HG03135 (cell line): ENCODE results near the gene WDR44.
"Not testable (repeated sequence)": the region's sequence is repeated elsewhere in the genome, so short reads cannot be mapped to it uniquely, and the experiment has no call there.

Source experiments
- ATAC-seq: cut with Tn5 transposase; IDR thresholded peaks from one replicate; pipeline ENCODE4 v1.9.1; 2021; ENCODE audit warnings: mild to moderate bottlenecking, moderate library complexity; ENCODE audit not compliant: unreplicated experiment

Gene WDR44, protein sequence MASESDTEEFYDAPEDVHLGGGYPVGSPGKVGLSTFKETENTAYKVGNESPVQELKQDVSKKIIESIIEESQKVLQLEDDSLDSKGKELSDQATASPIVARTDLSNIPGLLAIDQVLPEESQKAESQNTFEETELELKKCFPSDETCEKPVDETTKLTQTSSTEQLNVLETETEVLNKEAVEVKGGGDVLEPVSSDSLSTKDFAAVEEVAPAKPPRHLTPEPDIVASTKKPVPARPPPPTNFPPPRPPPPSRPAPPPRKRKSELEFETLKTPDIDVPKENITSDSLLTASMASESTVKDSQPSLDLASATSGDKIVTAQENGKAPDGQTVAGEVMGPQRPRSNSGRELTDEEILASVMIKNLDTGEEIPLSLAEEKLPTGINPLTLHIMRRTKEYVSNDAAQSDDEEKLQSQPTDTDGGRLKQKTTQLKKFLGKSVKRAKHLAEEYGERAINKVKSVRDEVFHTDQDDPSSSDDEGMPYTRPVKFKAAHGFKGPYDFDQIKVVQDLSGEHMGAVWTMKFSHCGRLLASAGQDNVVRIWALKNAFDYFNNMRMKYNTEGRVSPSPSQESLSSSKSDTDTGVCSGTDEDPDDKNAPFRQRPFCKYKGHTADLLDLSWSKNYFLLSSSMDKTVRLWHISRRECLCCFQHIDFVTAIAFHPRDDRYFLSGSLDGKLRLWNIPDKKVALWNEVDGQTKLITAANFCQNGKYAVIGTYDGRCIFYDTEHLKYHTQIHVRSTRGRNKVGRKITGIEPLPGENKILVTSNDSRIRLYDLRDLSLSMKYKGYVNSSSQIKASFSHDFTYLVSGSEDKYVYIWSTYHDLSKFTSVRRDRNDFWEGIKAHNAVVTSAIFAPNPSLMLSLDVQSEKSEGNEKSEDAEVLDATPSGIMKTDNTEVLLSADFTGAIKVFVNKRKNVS

GRCh38 chrX:118345464-118346257, at the start of gene WDR44:
TSS of gene WDR44 (plus strand) at chrX:118346106. CDS start at chrX:118346504, 398 bp downstream.
- peak; percentile 90 for ATAC-seq

- ATAC-seq, result not testable (repeated sequence)
Observed at GRCh38 chrX:118305827-118306226, 40.1 kb upstream of the WDR44 start.

DNA sequence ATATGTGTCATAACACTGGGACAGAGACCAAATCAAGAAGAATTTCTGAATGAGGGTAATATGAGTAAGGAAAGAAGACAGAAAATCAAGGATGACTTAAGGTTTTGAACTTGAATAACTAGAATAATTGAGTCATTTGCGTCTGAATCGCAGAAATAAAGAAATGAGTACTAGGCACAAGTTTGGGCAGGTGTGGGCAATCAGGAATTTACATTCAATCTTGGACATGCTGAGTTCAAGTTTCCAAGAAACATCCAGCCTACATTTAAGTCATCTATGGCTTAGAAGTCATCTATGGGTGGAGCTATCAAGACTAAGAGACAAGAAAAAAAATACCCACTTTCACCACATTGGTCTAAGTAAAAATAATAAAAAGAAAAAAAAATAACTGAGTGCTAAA, 30.4 kb upstream of the WDR44 start:
- no peak for ATAC-seq

GRCh38 chrX:118324588-118324987, 21.3 kb upstream of the WDR44 start:
- no peak for ATAC-seq

DNA sequence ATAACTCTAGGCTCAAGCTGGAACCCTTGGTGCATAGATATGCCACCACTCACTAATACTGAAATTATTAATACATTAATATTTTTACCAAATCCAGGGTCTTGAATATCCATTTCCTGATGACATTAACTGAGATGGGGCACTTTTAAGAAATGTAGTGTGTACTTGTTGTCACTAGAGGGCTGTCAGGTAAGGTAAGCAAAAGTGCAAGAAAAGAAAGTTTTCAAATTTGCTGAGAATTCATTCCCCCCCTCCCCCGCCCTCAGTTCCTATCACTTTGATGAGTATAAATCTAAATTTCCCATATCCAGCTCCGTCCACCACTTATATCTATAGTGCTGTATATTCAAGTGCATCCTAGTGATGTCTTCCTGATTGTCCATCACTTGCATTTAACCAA, 20.5 kb upstream of the WDR44 start:
- ATAC-seq, result no peak

- ATAC-seq, result no peak
Observed at GRCh38 chrX:118329175-118329574, 16.7 kb upstream of the WDR44 start.

GRCh38 chrX:118337687-118338086, 8.2 kb upstream of the WDR44 start:
- no peak for ATAC-seq

DNA sequence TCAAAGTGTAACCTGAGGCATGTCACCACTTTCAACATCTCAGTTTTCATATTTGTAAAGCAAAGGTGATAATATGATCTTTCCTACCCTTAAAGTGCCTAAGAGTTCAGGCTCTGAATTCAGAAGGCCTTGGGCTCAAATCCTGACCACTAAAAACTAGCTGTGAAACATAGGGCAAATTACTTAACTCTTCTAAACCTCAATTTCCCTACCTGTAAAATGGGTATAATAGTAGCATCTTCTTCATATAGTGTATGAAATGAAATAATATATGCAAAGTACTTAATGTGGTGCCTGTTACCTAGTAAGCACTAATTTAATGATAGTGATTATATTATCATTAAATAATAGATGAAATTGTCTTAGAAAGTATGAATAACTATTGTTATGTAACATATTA, 7.0 kb upstream of the WDR44 start:
- ATAC-seq, result no peak

DNA sequence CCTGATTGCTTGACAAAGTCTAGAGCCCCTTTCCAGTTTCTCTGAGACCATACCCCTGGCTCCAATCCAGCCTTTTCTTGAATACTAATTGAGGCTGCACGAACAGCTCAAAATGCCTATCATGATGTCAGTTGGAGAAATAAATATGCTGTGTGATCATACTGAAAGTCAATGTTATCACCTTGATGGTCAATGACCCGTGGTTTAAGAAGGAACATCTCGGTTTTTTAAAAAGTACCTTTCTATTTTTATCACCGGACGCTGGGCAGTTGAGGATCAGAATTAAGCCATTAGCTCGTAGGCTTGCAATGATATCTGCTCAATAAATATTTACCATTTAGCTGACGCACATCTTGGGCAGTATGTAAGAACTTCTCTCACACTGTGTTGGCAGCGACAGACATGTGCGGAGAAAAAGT, 852 bp upstream of the WDR44 start:
- no peak for ATAC-seq

- ATAC-seq, result peak; percentile 31
Observed at GRCh38 chrX:118346258-118347094, 570 bp downstream of the WDR44 start.

GRCh38 chrX:118347131-118347530, 1.2 kb downstream of the WDR44 start:
- no peak for ATAC-seq

- ATAC-seq, result no peak
Observed at GRCh38 chrX:118347736-118348135, 1.8 kb downstream of the WDR44 start.

DNA sequence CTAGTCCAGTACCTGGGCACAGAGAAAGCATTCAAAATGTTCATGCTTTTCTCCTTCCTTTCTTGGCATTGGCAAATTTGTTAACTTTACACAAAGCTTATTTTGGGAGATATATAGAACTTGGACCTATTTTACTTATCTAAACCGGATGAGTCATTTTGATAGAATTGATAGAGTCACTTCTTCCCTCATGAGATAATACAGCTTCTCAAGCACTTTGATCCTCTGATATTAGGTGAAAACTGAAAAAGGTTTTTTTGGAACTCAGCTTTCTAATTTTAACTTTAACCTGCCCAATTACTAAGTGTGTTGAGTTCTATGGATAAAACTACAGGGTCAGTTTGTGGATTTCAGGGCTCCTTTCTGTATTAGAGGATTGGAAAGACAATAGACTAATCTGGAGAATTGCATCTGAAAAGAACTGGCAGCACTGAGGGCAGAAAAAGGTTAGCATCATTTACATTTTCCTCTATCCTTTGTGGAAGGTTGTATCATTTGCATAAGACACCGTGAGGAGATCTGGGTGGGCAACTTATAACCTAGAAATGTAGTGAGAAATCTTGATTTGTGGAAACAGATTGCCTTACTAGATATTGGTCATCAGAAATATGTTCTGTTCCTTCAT, 2.4 kb downstream of the WDR44 start:
- no peak for ATAC-seq

- ATAC-seq, result no peak
Observed at GRCh38 chrX:118349188-118349587, 3.3 kb downstream of the WDR44 start.

DNA sequence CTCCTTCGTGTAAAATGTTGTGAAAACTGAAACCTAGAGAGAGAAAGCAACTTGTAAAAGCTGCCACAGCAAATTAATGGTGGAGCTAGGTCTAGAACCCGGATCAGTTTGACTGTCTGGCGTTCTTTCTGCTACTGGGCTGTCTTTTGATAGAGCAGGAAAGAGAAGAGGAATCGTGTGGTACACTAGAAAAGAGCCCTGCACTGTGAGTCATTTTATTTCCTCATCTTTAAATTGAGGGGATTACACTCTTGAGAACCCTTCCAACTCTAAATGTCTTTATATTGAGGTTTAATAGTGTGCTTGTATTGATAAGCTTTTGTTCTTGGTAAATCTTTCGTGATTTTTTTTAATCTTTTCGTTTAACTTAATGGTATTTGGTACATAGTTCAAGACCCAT, 4.3 kb downstream of the WDR44 start:
- no peak for ATAC-seq

DNA sequence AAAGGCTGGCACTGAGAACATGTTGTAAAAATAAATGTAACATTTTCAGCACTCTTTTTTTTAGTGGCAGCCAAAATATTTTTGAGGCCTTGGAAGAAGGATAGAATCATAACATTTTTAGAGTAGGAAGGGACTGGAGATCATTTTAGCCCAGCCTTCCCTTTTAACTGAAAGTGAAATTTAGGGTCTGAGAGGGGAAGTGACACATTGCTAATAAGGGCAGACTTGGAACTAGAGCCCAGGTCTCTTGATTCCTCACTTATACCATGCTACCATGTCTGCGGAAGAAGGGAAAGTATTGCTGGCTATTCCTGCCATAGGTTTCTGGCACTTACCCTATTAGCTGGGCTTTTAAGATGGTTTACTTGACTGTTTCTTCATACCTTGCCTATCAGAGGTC, 4.8 kb downstream of the WDR44 start:
- ATAC-seq, result no peak

- no peak for ATAC-seq
Observed at GRCh38 chrX:118352566-118352965, 6.7 kb downstream of the WDR44 start.

DNA sequence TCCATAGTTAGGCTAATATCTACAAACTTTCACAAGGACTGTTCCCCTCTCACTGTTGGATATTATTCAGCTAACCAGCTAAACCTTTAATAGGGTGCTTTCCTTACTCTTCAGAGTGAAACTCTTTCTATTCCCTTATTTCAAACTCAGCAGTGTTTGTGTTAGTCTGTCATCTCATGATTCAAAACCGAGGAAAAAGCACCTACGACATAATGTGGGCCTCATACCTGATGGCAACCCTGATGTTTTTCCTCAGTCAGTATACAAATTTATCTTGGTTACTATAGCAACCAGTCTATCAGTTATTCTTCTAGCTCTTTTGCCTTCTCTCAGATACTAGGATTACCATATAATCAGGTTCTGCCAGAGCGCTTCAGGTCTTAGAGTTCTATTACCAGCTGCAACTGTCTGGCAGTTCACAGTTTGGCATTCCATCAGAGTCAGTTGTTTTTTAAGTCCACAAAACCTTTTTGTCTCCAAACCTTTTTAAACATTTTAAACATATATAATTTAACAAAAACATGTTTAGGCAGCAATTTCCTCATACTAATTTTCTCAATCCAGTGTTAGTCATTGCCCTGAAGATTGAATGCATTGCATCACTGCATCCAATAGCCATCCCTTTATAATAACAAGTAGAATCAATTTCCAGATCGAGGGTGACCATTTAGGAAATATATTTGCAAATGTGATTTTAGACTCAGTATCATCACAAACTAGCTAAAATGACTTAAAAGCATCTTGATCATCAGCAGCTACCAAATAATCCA, 7.4 kb downstream of the WDR44 start:
- peak; percentile 43 for ATAC-seq
